ENCODE measurements around the gene ZCCHC12.

ZCCHC12 gene

GRCh38 chrX:118872102-118872566, 48.5 kb downstream of the ZCCHC12 start:
- DNase-seq = no peak

Data from fibroblast of skin of abdomen (primary cell).